Uterus (tissue), 4 donors: ENCODE measurements around the gene ADAMTS17. TPM values are rescaled to one million over a fixed set of nuclear protein-coding genes. Genes with fewer than 3 reads are reported as not detected.
"Not testable (repeated sequence)": the region's sequence is repeated elsewhere in the genome, so short reads cannot be mapped to it uniquely, and the experiment has no call there.

Source experiments
- DNase-seq, 2 donors: peaks; one replicate each; pipeline ENCODE4 v3.0.0-alpha.2; 2019 to 2020
- H3K27ac ChIP-seq, 2 donors: fragments of 200-600 bp; sonication (generic); 1 replicate in 1 of 2; 2 replicates in 1 of 2; pipeline ENCODE4 v1.5.1; 2016 to 2018
- H3K27me3 ChIP-seq, 2 donors: fragments of 200-600 bp; sonication (generic); one replicate each; pipeline ENCODE4 v1.5.1; 2018 to 2019; ENCODE audit warnings: control low read depth in 1 of 2
- H3K36me3 ChIP-seq, 2 donors: fragments of 200-600 bp; sonication (generic); one replicate each; pipeline ENCODE4 v1.5.1; 2019; ENCODE audit warnings: control low read depth in 1 of 2
- H3K4me1 ChIP-seq, 2 donors: fragments of 200-600 bp; sonication (generic); one replicate each; pipeline ENCODE4 v1.5.1; 2018 to 2019; ENCODE audit warnings: control low read depth in 1 of 2
- H3K4me3 ChIP-seq, 2 donors: fragments of 200-600 bp; sonication (generic); 1 replicate in 1 of 2; 2 replicates in 1 of 2; pipeline ENCODE4 v1.5.1; 2018 to 2019; ENCODE audit warnings: mild to moderate bottlenecking in 1 of 2
- H3K9me3 ChIP-seq, 2 donors: fragments of 200-600 bp; sonication (generic); one replicate each; pipeline ENCODE4 v1.5.1; 2019; ENCODE audit warnings: control low read depth in 1 of 2
- POLR2A ChIP-seq, 2 donors: fragments of 450-650 bp; IDR thresholded peaks; one replicate each; pipeline ENCODE4 v1.6.1; 2016; ENCODE audit warnings: antibody characterized with exemption in 2 of 2, mild to moderate bottlenecking in 1 of 2, moderate library complexity in 1 of 2
- intact Hi-C: fragments of 100-400 bp; cut with DNase I; formaldehyde crosslinking; loops from one replicate; pipeline ENCODE4 v1.15.1; 2023; ENCODE audit warnings: low total_unique reads
- total RNA-seq, 4 donors: library from RNA; depleted of rRNA in 3 of 4; stranded (reverse); fragments of >200 nt in 3 of 4; gene quantifications; one replicate each; pipeline versions ENCODE4 v1.1.0 to v1.2.4, GENCODE V29; 2014 to 2023
- TF ChIP-seq, protein P1 (sequence below), 4 experiments: fragments of 200-600 bp in 2 of 4; fragments of 450-650 bp in 2 of 4; sonication (generic) in 2 of 4; IDR thresholded peaks; one replicate each; pipeline ENCODE4 v1.5.1; 2016 to 2019; ENCODE audit warnings: antibody characterized with exemption in 4 of 4, mild to moderate bottlenecking in 2 of 4, moderate library complexity in 1 of 4
- donor health status: DM: yes; HTN: yes; CAD: no.

ADAMTS17 gene
- total RNA-seq, 4 donors from 2014 or later, result 3.1 to 17.1 (median 8.1) TPM; not detected in 1

DNA sequence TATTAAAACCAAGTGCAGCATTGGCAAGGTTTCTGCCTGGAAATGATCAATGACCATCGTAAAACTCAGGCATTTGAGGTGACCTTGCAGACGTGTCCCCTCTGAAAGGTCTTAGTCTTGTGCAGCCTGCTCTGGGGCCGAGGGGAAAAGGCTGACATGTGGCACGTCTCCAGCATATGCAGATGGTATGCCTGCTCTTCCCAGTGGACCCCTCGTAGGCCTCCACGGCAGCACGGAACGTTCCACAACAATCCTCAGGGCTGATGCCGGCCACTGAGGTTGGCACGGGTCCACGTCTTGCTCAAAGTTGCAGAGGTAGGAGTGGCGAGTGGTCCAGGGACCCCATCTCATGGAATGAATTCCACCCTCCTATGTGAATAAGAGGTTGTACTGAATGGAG, 361.0 kb downstream of the ADAMTS17 start:
- Histone ChIP-seq H3K27me3 (no peaks in the 10 kb centered on the region), H3K27ac (no peak overlapping the region), H3K4me3 (no peak overlapping the region), H3K36me3 (no peaks in the 10 kb centered on the region), H3K4me1 (no peaks in the 10 kb centered on the region), H3K9me3 (no peaks in the 10 kb centered on the region)
- intact Hi-C loops, result no loop called here
- no peak for DNase-seq
- no peak for TF ChIP-seq POLR2A (IDR thresholded peaks at IDR 0.05)

DNA sequence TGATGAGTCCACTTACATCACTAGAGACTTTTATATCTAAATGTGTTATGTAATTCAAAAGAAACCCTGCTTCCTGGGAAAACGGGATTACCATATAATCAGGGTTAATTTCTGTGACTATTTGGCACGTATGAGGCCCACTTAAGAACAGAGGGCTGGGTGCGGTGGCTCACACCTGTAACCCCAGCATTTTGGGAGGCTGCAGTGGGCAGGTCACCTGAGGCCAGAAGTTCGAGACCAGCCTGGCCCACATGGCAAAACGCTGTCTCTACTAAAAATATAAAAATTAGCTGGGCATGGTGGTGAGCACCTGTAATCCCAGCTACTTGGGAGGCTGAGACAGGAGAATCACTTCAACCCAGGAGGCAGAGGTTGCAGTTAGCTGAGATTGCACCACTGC, 361.9 kb downstream of the ADAMTS17 start:
- H3K4me1 ChIP-seq, intact Hi-C loops, H3K27ac ChIP-seq, DNase-seq, H3K4me3 ChIP-seq, H3K27me3 ChIP-seq, H3K9me3 ChIP-seq, H3K36me3 ChIP-seq: not testable (repeated sequence)

DNA sequence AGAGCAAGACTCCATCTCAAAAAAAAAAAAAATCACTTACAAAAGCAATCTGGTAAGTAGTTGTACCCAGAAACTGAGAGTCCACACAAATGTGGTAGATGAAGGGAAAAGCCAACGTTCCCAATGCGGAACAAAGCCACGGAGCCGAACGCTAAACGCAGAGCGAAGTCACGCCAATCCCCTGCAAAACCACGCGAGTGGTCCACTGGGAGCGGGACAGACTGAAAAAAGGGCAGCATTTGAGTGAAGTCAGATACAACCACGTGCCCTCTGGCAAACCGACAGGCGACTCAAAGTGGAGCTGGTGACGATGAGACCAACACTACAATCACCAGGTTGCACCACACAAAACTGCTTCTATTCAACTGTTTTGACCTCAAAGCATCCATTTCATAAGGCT, 362.4 kb downstream of the ADAMTS17 start:
- Histone ChIP-seq H3K4me3 (no peak overlapping the region), H3K27ac (no peak overlapping the region), H3K36me3 (no peaks in the 10 kb centered on the region), H3K9me3 (no peaks in the 10 kb centered on the region), H3K4me1 (no peaks in the 10 kb centered on the region), H3K27me3 (no peaks in the 10 kb centered on the region)
- intact Hi-C loops, result no loop called here
- TF ChIP-seq, protein P1, sequence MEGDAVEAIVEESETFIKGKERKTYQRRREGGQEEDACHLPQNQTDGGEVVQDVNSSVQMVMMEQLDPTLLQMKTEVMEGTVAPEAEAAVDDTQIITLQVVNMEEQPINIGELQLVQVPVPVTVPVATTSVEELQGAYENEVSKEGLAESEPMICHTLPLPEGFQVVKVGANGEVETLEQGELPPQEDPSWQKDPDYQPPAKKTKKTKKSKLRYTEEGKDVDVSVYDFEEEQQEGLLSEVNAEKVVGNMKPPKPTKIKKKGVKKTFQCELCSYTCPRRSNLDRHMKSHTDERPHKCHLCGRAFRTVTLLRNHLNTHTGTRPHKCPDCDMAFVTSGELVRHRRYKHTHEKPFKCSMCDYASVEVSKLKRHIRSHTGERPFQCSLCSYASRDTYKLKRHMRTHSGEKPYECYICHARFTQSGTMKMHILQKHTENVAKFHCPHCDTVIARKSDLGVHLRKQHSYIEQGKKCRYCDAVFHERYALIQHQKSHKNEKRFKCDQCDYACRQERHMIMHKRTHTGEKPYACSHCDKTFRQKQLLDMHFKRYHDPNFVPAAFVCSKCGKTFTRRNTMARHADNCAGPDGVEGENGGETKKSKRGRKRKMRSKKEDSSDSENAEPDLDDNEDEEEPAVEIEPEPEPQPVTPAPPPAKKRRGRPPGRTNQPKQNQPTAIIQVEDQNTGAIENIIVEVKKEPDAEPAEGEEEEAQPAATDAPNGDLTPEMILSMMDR (IDR thresholded peaks at IDR 0.05), result no peak
- no peak for TF ChIP-seq POLR2A (IDR thresholded peaks at IDR 0.05)
- DNase-seq, result no peak

DNA sequence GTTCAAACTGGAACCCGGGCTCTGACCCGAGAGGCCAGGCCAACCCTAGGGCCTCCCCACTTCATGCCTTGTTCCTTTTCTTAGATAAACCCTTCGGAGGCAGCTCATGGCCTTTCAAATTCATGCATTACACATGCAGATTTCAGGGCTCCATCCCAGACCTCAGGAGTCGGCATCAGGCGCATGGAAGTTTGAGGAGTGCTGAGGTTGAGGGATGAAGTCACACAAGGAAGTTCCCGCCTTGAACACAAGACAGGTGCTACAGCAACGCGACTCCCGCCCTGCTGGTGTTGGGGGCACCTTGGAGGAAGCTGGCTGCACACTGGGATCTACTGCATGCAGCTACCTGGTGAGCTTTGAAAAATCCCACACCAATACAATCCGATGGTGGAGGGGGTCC, 363.3 kb downstream of the ADAMTS17 start:
- TF ChIP-seq, protein P1 (IDR thresholded peaks at IDR 0.05), result no peak
- H3K4me1 ChIP-seq, result no peaks in the 10 kb centered on the region
- no peaks in the 10 kb centered on the region for H3K27me3 ChIP-seq
- no peak for DNase-seq
- H3K4me3 ChIP-seq, result no peak overlapping the region
- no peaks in the 10 kb centered on the region for H3K9me3 ChIP-seq
- intact Hi-C loops, result no loop called here
- no peak overlapping the region for H3K27ac ChIP-seq
- H3K36me3 ChIP-seq, result no peaks in the 10 kb centered on the region

DNA sequence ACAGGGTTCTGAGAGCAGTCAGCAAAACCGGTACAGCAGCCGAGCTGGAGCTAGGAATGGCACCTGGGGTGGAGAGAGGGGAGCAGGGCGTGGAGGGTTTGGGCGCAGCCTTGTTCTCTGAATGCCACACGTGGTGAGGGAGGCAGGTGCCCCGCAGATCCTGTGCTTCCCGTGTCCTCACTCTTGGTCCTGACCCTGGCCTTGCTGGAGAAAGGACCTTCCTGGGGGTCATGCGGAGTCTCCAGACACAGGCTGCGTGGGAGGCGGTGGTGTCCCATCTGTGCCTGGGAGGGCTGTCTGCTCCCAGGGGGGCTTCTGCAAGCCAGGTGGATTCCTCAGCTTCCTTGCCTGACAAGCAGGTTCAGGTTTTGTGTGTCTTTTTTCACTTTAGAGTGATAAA, 363.8 kb downstream of the ADAMTS17 start:
- DNase-seq, result no peak
- intact Hi-C loops, result no loop called here
- H3K27ac ChIP-seq, result no peak overlapping the region
- H3K27me3 ChIP-seq, result no peaks in the 10 kb centered on the region
- TF ChIP-seq, protein P1 (IDR thresholded peaks at IDR 0.05), result no peak
- no peak for TF ChIP-seq POLR2A (IDR thresholded peaks at IDR 0.05)
- H3K4me3 ChIP-seq, result no peak overlapping the region
- no peaks in the 10 kb centered on the region for H3K36me3 ChIP-seq
- no peaks in the 10 kb centered on the region for H3K9me3 ChIP-seq
- no peaks in the 10 kb centered on the region for H3K4me1 ChIP-seq

DNA sequence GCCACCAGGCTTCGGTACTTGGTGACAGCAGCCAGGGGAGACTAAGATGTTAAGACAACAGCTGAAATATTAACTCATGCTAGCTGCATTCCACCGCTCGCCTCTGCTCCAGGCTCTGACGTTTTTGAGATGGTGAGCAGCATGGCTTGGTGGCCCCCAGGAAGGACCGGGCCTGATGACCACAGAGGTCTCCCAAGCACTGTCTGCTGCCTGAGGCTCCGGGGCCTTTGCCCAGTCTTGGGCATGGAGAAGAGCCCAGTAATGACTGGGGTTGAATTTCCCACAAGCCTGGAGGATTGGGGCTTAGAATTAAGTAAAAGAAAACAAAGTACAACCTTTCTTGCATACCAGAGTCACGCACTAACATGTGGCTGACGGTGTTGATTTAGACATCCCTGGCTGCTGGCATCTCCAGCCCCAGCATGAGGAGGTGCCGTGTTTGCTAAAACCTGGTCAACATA, 364.9 kb downstream of the ADAMTS17 start:
- no peaks in the 10 kb centered on the region for H3K4me1 ChIP-seq
- H3K36me3 ChIP-seq, result no peaks in the 10 kb centered on the region
- TF ChIP-seq POLR2A (IDR thresholded peaks at IDR 0.05), result no peak
- TF ChIP-seq, protein P1 (IDR thresholded peaks at IDR 0.05), result no peak
- DNase-seq, result no peak
- no peak overlapping the region for H3K4me3 ChIP-seq
- no peaks in the 10 kb centered on the region for H3K27me3 ChIP-seq
- H3K9me3 ChIP-seq, result no peaks in the 10 kb centered on the region
- no peak overlapping the region for H3K27ac ChIP-seq
- intact Hi-C loops, result no loop called here
